Measurements from ENCODE around the gene LIMCH1. TPM values are rescaled to one million over a fixed set of nuclear protein-coding genes. Genes with fewer than 3 reads are reported as not detected.

LIMCH1 gene
- total RNA-seq, 1 experiment from 2014 or later: 48.4 TPM

DNA sequence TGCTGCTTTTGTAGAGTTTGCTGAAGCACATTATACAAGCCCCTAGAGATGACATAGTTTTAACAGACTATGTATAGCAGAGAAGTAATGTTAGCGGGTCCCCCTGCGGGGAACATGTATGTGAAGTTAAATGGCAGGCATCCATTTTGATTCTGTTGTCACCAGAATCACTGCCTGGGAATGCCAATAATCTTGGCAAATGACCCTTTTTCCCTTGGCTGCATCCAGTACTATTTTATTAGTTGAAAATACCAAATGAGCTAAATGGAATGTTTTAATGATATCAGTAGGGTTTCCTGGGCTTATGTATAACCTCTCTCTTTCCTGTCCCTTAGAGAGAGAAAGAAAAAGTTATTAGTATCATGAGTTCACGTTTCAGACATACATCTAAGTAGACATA lies 93.6 kb downstream of the LIMCH1 start:
- no peak for TF ChIP-seq CTCF (IDR thresholded peaks at IDR 0.05; ENCODE audit: unreplicated experiment)
- no peak for DNase-seq (ENCODE audit: unreplicated experiment)
- intact Hi-C loops (cut with micrococcal nuclease): no loop called here
- POLR2A ChIA-PET: no interaction called here
- BruUV-seq (replicated peaks): no TSS peak
- Mint-ChIP-seq H3K27me3 (ENCODE audit: insufficient read depth, unreplicated experiment) (no peaks in the 10 kb centered on the region), H3K4me1 (ENCODE audit: insufficient read depth, unreplicated experiment) (no peaks in the 10 kb centered on the region), H3K4me3 (ENCODE audit: unreplicated experiment) (no peak overlapping the region), H3K36me3 (ENCODE audit: insufficient read depth, unreplicated experiment) (peaks cover 5% of the 10 kb centered on the region), H3K9me3 (ENCODE audit: unreplicated experiment) (no peaks in the 10 kb centered on the region), H3K27ac (ENCODE audit: low read depth, unreplicated experiment) (no peak overlapping the region)
- CTCF ChIA-PET: no interaction called here

DNA sequence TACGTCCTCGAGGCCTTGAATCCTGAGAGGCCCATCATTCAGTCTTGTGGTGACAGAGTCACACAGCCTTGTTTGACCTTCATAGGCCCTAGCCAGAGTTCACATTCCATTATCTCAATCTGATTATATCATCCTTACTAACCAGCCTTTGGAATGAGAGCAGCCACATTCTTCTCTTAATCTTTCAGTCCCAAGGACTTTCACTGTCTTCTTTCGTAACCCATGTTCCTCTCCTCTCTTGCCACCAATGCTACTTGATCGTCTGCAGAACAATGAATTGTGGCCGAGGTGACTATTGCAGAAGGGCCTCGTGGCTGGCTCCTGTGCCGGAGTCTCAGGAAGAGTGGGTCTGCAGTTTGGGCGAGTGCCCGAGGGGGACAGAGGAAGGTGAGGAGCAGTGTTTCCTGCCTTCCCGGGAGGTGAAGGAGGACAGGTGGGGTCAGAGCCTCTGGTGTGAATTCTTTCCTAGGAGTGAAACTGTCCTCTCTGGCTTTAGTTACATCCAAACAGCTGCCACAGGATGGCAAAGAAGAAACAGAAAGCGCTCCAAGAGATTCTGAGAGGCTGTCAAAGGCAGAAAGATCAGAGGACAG lies 94.6 kb downstream of the LIMCH1 start:
- Mint-ChIP-seq H3K36me3 (ENCODE audit: insufficient read depth, unreplicated experiment) (peaks cover 5% of the 10 kb centered on the region), H3K27ac (ENCODE audit: low read depth, unreplicated experiment) (no peak overlapping the region), H3K9me3 (ENCODE audit: unreplicated experiment) (no peaks in the 10 kb centered on the region), H3K27me3 (ENCODE audit: insufficient read depth, unreplicated experiment) (no peaks in the 10 kb centered on the region), H3K4me1 (ENCODE audit: insufficient read depth, unreplicated experiment) (no peaks in the 10 kb centered on the region), H3K4me3 (ENCODE audit: unreplicated experiment) (no peak overlapping the region)
- DNase-seq (ENCODE audit: unreplicated experiment): no peak
- POLR2A ChIA-PET: no interaction called here
- CTCF ChIA-PET: no interaction called here
- no peak for TF ChIP-seq CTCF (IDR thresholded peaks at IDR 0.05; ENCODE audit: unreplicated experiment)
- no TSS peak for BruUV-seq (replicated peaks)
- intact Hi-C loops (cut with micrococcal nuclease): no loop called here

DNA sequence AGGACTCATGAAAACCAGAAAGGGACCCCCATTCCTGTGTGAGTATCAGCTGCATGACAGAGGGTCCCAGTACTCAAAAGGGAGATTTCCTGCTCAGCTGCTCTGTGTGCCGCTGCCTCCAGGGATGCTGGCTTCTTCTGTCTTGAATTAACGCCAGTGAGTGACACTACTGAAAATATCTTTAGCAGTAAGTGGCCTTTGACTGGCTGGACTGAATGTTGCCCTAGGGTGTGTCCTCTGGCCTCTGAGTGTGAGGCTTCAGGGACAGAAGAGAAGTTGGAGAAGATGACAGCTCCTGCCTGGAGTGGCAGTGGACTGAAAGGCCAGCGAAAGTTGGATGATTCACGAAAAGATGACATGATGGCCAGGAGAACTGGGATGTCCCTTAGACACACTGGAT lies 95.4 kb downstream of the LIMCH1 start:
- H3K4me3 Mint-ChIP-seq (ENCODE audit: unreplicated experiment): no peak overlapping the region
- no TSS peak for BruUV-seq (replicated peaks)
- H3K4me1 Mint-ChIP-seq (ENCODE audit: insufficient read depth, unreplicated experiment): no peaks in the 10 kb centered on the region
- H3K27ac Mint-ChIP-seq (ENCODE audit: low read depth, unreplicated experiment): no peak overlapping the region
- CTCF ChIA-PET: no interaction called here
- POLR2A ChIA-PET: no interaction called here
- H3K27me3 Mint-ChIP-seq (ENCODE audit: insufficient read depth, unreplicated experiment): no peaks in the 10 kb centered on the region
- H3K36me3 Mint-ChIP-seq (ENCODE audit: insufficient read depth, unreplicated experiment): peaks cover 5% of the 10 kb centered on the region
- intact Hi-C loops (cut with micrococcal nuclease): no loop called here
- no peak for TF ChIP-seq CTCF (IDR thresholded peaks at IDR 0.05; ENCODE audit: unreplicated experiment)
- H3K9me3 Mint-ChIP-seq (ENCODE audit: unreplicated experiment): no peaks in the 10 kb centered on the region
- DNase-seq (ENCODE audit: unreplicated experiment): no peak

GRCh38 chr4:41635441-41635840 lies 97.5 kb downstream of the LIMCH1 start:
- POLR2A ChIA-PET: interaction anchor here (0.6 kb wide), 1 partner anchor 356 kb away, joined by 4 read pairs; no protein-coding TSS in a partner anchor
- no peaks in the 10 kb centered on the region for H3K9me3 Mint-ChIP-seq (ENCODE audit: unreplicated experiment)
- TF ChIP-seq CTCF (IDR thresholded peaks at IDR 0.05; ENCODE audit: unreplicated experiment): no peak
- intact Hi-C loops (cut with micrococcal nuclease): no loop called here
- no TSS peak for BruUV-seq (replicated peaks)
- peaks cover 12% of the 10 kb centered on the region for H3K36me3 Mint-ChIP-seq (ENCODE audit: insufficient read depth, unreplicated experiment)
- no peak overlapping the region for H3K27ac Mint-ChIP-seq (ENCODE audit: low read depth, unreplicated experiment)
- no peaks in the 10 kb centered on the region for H3K27me3 Mint-ChIP-seq (ENCODE audit: insufficient read depth, unreplicated experiment)
- H3K4me1 Mint-ChIP-seq (ENCODE audit: insufficient read depth, unreplicated experiment): no peaks in the 10 kb centered on the region
- CTCF ChIA-PET: no interaction called here
- no peak overlapping the region for H3K4me3 Mint-ChIP-seq (ENCODE audit: unreplicated experiment)
- DNase-seq (ENCODE audit: unreplicated experiment): no peak

Measured in MCF 10A (cell line).